MM.1S (cell line): Measurements from ENCODE around the gene ARHGAP23.

Experiments
- DNase-seq: peaks from one replicate; pipeline ENCODE4 v3.0.0-alpha.2; 2015
- H2AFZ ChIP-seq: fragments of 300-600 bp; sonication (generic); 2 replicates; pipeline ENCODE4 v1.6.0; 2016; ENCODE audit warnings: antibody characterized with exemption, low read length
- H3F3A ChIP-seq: fragments of 300-600 bp; sonication (generic); 2 replicates; pipeline ENCODE4 v1.6.1; 2016; ENCODE audit warnings: mild to moderate bottlenecking, antibody characterized with exemption, low read length, moderate library complexity, mixed read lengths; ENCODE audit not compliant: insufficient read depth
- H3K27ac ChIP-seq: fragments of 300-600 bp; sonication (generic); 2 replicates; pipeline ENCODE4 v1.5.1; 2016; ENCODE audit warnings: mild to moderate bottlenecking, low read length
- H3K27me3 ChIP-seq: fragments of 300-600 bp; sonication (generic); replicated peaks from 2 replicates; pipeline ENCODE4 v1.6.0; 2016; ENCODE audit warnings: low read length; ENCODE audit not compliant: insufficient read depth
- H3K36me3 ChIP-seq: fragments of 300-600 bp; sonication (generic); replicated peaks from 2 replicates; pipeline ENCODE4 v1.6.1; 2016; ENCODE audit warnings: mild to moderate bottlenecking, low read length, mixed read lengths; ENCODE audit not compliant: insufficient read depth
- H3K4me1 ChIP-seq: fragments of 300-600 bp; sonication (generic); 2 replicates; pipeline ENCODE4 v1.6.1; 2016; ENCODE audit warnings: low read length, mixed read lengths
- H3K4me2 ChIP-seq: fragments of 300-600 bp; sonication (generic); 2 replicates; pipeline ENCODE4 v1.6.0; 2016; ENCODE audit warnings: low read depth, low read length
- H3K4me3 ChIP-seq: fragments of 300-600 bp; sonication (generic); 2 replicates; pipeline ENCODE4 v1.5.1; 2016; ENCODE audit warnings: low read length, mixed read lengths
- H3K79me2 ChIP-seq: fragments of 300-600 bp; sonication (generic); 2 replicates; pipeline ENCODE4 v1.6.1; 2016; ENCODE audit warnings: mixed run types, low read length, mixed read lengths
- H3K9ac ChIP-seq: fragments of 300-600 bp; sonication (generic); 2 replicates; pipeline ENCODE4 v1.6.1; 2016; ENCODE audit warnings: low read length, mixed read lengths
- H3K9me2 ChIP-seq: fragments of 300-600 bp; sonication (generic); replicated peaks from 2 replicates; pipeline ENCODE4 v1.6.1; 2016; ENCODE audit warnings: mild to moderate bottlenecking, low read length, mixed read lengths; ENCODE audit not compliant: insufficient read depth
- H3K9me3 ChIP-seq: fragments of 300-600 bp; sonication (generic); replicated peaks from 2 replicates; pipeline ENCODE4 v1.6.1; 2016; ENCODE audit warnings: mild to moderate bottlenecking, low read length, mixed read lengths; ENCODE audit not compliant: insufficient read depth
- H4K20me1 ChIP-seq: fragments of 300-600 bp; sonication (generic); 2 replicates; pipeline ENCODE4 v1.6.1; 2016; ENCODE audit warnings: mild to moderate bottlenecking, low read length, moderate library complexity, mixed read lengths; ENCODE audit not compliant: insufficient read depth
- EZH2 ChIP-seq: fragments of 300-600 bp; sonication (generic); optimal IDR thresholded peaks from 2 replicates; pipeline ENCODE3; 2017; ENCODE audit warnings: low read depth, mild to moderate bottlenecking, antibody characterized with exemption, low read length, mixed read lengths
- EZH2phosphoT487 ChIP-seq: fragments of 300-600 bp; sonication (generic); IDR thresholded peaks from 2 replicates; pipeline ENCODE4 v1.6.1; 2018; ENCODE audit warnings: antibody characterized with exemption, low read length
- TF ChIP-seq, protein P1 (sequence below): fragments of 300-600 bp; sonication (generic); IDR thresholded peaks from 2 replicates; pipeline ENCODE4 v1.5.1; 2016; ENCODE audit warnings: antibody characterized with exemption, low read length, mixed read lengths

The ARHGAP23 gene

DNA sequence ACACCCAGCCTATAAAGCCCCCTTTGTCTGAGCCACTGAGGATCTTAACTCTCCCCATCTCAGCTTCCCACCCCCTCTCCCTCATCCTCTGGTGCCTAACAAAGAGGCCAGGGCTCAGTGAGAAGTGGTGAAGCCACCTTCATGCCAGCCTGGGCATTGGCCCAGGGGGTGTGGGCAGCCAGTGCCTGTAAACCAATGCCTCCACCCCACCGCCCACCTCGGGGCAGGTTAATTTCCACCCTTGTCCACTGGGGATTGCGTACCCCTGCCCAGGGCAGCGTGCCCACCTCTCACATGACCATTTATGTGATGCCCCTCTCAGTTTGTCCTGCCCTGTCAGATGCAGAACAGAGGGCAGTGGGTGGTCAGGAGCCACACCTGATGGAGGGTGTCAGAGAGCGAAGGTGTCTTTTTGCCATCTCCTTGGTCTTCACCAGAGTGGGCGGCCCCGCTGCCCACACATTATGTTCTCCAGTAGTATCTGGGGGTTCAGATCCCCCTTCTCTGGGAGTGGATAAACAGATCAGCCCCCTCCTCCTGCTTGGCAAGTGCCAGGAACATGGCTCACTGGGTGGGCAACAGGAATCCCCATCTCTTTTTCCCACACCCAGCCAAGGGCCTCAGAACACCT lies 10.1 kb upstream of the ARHGAP23 start:
- no peak overlapping the region for H3K4me2 ChIP-seq
- no peaks in the 10 kb centered on the region for H4K20me1 ChIP-seq
- H3F3A ChIP-seq, result peaks cover 5% of the 10 kb centered on the region; the same call in 1 of the 2 replicates
- H3K4me1 ChIP-seq, result peaks cover 17% of the 10 kb centered on the region
- no peaks in the 10 kb centered on the region for H3K9me2 ChIP-seq
- DNase-seq, result no peak
- H3K79me2 ChIP-seq, result no peaks in the 10 kb centered on the region
- H3K9me3 ChIP-seq, result no peaks in the 10 kb centered on the region
- TF ChIP-seq EZH2 (no peak), EZH2phosphoT487 (no peak)
- TF ChIP-seq, protein P1, sequence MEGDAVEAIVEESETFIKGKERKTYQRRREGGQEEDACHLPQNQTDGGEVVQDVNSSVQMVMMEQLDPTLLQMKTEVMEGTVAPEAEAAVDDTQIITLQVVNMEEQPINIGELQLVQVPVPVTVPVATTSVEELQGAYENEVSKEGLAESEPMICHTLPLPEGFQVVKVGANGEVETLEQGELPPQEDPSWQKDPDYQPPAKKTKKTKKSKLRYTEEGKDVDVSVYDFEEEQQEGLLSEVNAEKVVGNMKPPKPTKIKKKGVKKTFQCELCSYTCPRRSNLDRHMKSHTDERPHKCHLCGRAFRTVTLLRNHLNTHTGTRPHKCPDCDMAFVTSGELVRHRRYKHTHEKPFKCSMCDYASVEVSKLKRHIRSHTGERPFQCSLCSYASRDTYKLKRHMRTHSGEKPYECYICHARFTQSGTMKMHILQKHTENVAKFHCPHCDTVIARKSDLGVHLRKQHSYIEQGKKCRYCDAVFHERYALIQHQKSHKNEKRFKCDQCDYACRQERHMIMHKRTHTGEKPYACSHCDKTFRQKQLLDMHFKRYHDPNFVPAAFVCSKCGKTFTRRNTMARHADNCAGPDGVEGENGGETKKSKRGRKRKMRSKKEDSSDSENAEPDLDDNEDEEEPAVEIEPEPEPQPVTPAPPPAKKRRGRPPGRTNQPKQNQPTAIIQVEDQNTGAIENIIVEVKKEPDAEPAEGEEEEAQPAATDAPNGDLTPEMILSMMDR, result no peak
- no peaks in the 10 kb centered on the region for H3K36me3 ChIP-seq
- peaks cover 38% of the 10 kb centered on the region for H3K27me3 ChIP-seq
- no peak overlapping the region for H2AFZ ChIP-seq
- H3K27ac ChIP-seq, result no peak overlapping the region
- H3K4me3 ChIP-seq, result no peak overlapping the region
- H3K9ac ChIP-seq, result no peak overlapping the region

DNA sequence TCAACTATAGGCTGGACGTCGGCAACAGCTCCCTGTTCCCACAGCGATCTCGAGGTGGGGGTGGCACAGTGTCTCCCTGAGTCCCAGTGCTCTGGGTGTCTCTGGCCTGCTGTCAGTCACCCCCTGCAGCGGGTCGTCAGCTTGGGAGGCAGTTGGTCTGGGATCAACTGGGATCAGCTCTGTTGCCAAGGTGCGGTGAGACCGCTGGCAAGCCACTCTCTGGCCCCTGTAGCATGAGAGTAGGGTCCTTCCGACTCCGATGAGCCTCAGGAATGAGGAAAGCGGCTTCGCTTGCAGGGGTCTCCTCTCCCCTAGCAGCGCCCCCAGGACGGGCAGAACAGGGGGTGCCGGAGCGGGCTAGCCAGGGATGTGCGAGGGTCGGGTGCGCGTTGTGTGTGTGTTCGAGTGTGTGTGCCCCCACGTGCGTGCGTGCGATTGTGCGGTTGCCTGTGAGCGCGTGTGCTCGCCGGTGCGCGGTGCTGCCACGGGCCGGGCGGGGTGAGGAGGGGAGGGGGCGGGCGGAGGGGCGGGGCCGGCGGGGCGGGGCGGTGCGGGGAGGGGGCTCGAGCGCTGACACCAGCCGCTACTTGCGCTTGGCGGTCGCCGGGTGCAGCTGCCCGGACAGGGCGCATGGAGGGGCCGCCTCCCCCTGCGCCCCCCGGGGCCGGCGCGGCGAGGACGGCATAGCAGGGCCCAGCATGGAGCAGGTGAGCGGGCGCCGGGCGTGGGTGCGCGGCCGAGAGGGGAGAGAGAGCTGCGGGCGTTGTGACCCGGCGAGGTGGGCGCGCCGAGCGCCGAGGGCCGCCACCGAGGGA lies 9.4 kb upstream of the ARHGAP23 start:
- no peak overlapping the region for H3K9ac ChIP-seq
- H2AFZ ChIP-seq, result no peak overlapping the region
- H3K4me3 ChIP-seq, result no peak overlapping the region
- peaks cover 17% of the 10 kb centered on the region for H3K4me1 ChIP-seq
- H3K27ac ChIP-seq, result no peak overlapping the region
- peaks cover 5% of the 10 kb centered on the region; the same call in 1 of the 2 replicates for H3F3A ChIP-seq
- no peaks in the 10 kb centered on the region for H4K20me1 ChIP-seq
- no peaks in the 10 kb centered on the region for H3K79me2 ChIP-seq
- no peaks in the 10 kb centered on the region for H3K36me3 ChIP-seq
- no peak overlapping the region; the same call in 1 of the 2 replicates for H3K4me2 ChIP-seq
- TF ChIP-seq EZH2 (no peak), EZH2phosphoT487 (no peak)
- TF ChIP-seq, protein P1, result no peak
- H3K27me3 ChIP-seq, result peaks cover 38% of the 10 kb centered on the region
- no peaks in the 10 kb centered on the region for H3K9me2 ChIP-seq
- DNase-seq, result no peak
- H3K9me3 ChIP-seq, result no peaks in the 10 kb centered on the region

DNA sequence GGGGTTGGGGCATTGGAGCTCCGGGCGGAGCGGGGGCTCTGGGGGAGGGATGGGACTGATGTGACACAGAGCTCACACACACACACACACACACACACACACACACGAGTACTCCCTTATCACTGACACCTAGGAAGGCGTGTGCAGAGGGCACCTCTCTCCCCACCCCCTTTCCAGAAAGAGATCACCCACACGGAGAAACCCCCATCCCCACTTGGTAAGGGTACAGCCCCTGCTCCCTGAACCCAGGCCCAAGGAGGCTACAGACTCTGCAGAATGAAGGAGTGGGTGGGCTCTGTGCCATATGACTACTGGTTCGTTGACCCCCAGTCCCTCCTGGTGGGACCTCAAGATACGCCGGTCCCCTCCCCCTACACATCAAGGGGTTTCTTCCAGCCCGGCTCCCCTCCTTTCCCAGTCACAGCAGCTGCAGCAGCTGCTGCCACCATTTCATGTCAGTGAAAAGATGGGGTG lies 8.7 kb upstream of the ARHGAP23 start:
- Histone ChIP-seq H3K9ac (no peak overlapping the region), H2AFZ (no peak overlapping the region), H4K20me1 (no peaks in the 10 kb centered on the region), H3K79me2 (no peaks in the 10 kb centered on the region), H3K36me3 (no peaks in the 10 kb centered on the region), H3K9me2 (no peaks in the 10 kb centered on the region), H3K27me3 (peaks cover 38% of the 10 kb centered on the region), H3K27ac (no peak overlapping the region), H3K9me3 (no peaks in the 10 kb centered on the region), H3K4me1 (peaks cover 21% of the 10 kb centered on the region), H3K4me2 (no peak overlapping the region), H3F3A (peaks cover 5% of the 10 kb centered on the region; the same call in 1 of the 2 replicates), H3K4me3 (no peak overlapping the region)
- TF ChIP-seq EZH2phosphoT487, result no peak
- TF ChIP-seq, protein P1, result no peak
- no peak for TF ChIP-seq EZH2
- DNase-seq, result no peak
